TTC549 (cell line): ENCODE results near the gene SPART.
"Not testable (repeated sequence)": the region's sequence is repeated elsewhere in the genome, so short reads cannot be mapped to it uniquely, and the experiment has no call there.

Experiments used
- FAIRE-seq: peaks from 2 replicates; lab custom pipeline; 2012; peaks lifted over from hg19 to GRCh38; lab: Jason Lieb, UNC

SPART gene

GRCh38 chr13:36313047-36313969 lies 32.9 kb downstream of the SPART start:
- no peak for FAIRE-seq

GRCh38 chr13:36310417-36311108 lies 35.6 kb downstream of the SPART start:
- FAIRE-seq: no peak

GRCh38 chr13:36302289-36302688 lies 43.9 kb downstream of the SPART start:
- FAIRE-seq: no peak

- FAIRE-seq: not testable (repeated sequence)
Measured at GRCh38 chr13:36299469-36299868, 46.7 kb downstream of the SPART start.

GRCh38 chr13:36298535-36299068 lies 47.6 kb downstream of the SPART start:
- FAIRE-seq: no peak

- FAIRE-seq: no peak
Measured at GRCh38 chr13:36297366-36298338, 48.5 kb downstream of the SPART start, which contains the start of gene CCDC169. Gene CCDC169 (minus strand): TSS chr13:36297814. CDS start chr13:36297719, 95 bp downstream.

GRCh38 chr13:36294096-36294495 lies 52.1 kb downstream of the SPART start:
- no peak for FAIRE-seq

- no peak for FAIRE-seq
Measured at GRCh38 chr13:36293497-36293896, 52.7 kb downstream of the SPART start.

- FAIRE-seq: peak; percentile 42
Measured at GRCh38 chr13:36288794-36289391, 57.3 kb downstream of the SPART start.

- FAIRE-seq: no peak
Measured at GRCh38 chr13:36286006-36286405, 60.2 kb downstream of the SPART start.

GRCh38 chr13:36282821-36283432 lies 63.3 kb downstream of the SPART start:
- FAIRE-seq: peak; percentile 3

- peak; percentile 55 for FAIRE-seq
Measured at GRCh38 chr13:36275190-36276002, 70.8 kb downstream of the SPART start.

- no peak for FAIRE-seq
Measured at GRCh38 chr13:36273431-36273830, 72.8 kb downstream of the SPART start.

- FAIRE-seq: no peak
Measured at GRCh38 chr13:36261976-36262375, 84.2 kb downstream of the SPART start.

- FAIRE-seq: no peak
Measured at GRCh38 chr13:36261011-36261410, 85.2 kb downstream of the SPART start.

GRCh38 chr13:36259361-36260137 lies 86.6 kb downstream of the SPART start:
- no peak for FAIRE-seq

GRCh38 chr13:36258831-36259230 lies 87.4 kb downstream of the SPART start:
- no peak for FAIRE-seq
